GM18861 (cell line): Measurements from ENCODE around the gene SPAG9.
A peak's percentile ranks its signal among the peaks of the same experiment; 100 is the strongest.
"Not testable (repeated sequence)": the region's sequence is repeated elsewhere in the genome, so short reads cannot be mapped to it uniquely, and the experiment has no call there.

Experiments
- ATAC-seq: cut with Tn5 transposase; IDR thresholded peaks from one replicate; pipeline ENCODE4 v1.9.1; 2021; ENCODE audit not compliant: unreplicated experiment

SPAG9 gene

DNA sequence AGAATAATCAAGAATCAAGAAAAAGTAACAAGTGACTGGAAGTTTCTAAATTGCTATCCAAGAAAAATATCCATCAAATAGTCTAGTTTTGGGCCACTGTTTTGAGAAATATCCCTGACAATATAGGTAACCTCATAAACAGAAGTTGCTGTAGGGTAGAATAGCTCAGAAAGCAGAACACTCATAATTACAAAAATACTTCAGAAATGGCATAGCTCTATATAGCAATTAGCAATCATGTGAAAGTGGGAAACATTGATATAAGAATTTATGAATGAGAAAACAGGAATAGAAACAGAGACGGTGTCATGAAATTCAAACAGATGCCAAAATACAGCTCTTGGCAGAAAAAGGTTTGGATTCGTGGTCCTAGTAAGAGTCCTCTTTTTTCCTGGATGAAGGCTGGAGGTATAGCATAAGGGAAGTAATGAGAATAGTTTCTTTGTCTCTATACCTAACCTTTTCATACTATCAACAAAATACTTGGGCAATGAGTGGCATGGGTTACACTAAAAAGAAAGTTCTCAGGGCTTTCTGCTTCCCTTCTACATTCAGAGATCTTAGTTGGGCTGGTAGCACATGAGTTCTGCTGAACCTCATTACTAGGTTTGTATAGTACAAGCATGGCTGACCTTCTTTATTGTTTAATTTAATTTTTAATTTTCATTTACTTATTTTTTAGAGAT is 33.5 kb downstream of the SPAG9 start:
- no peak for ATAC-seq

DNA sequence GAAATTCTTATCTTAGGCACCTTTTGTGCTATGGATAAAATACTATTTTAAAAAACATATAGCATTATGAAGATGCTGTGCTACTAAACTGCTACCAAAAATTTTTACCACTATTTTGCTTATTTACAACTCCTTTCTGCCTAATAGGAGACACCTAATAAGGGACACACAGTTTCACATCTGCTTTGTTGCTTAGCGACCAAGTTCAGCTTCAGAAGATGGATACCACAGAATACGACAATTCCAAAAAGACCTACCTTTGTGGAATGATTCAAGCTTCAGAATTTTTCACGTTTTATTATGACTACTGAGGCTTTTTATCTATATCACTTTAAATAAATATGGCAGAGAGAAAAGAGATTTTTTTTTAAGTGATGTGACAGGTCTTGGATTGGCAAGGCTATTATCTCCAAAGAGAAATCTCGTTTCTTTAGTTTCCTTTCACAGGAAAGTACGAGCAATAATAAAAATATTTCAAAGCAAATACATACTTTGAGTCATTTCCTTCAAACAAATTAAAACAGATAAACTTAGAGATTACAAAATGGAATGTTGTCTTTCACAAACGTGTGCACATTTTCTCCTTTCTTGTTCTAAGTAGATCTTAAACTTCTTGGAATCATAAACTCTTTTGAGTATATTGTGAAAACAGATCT is 35.4 kb downstream of the SPAG9 start:
- no peak for ATAC-seq

GRCh38 chr17:51083981-51084380 is 36.7 kb downstream of the SPAG9 start:
- no peak for ATAC-seq

DNA sequence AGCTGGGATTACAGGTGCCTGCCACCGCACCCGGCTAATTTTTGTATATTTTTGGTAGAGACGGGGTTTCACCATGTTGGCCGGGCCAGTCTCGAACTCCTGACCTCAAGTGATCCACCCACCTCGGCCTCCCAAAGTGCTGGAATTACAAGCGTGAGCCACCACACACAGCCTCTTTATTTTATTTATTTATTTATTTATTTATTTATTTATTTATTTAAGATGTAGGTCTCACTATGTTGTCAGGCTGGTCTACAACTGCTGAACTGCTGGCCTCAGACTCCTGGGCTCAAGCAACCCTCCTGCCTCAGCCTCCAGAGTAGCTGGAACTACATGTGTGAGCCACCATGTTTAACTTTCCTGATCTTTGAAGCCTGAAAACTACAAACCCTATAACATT is 37.3 kb downstream of the SPAG9 start:
- ATAC-seq, result not testable (repeated sequence)

DNA sequence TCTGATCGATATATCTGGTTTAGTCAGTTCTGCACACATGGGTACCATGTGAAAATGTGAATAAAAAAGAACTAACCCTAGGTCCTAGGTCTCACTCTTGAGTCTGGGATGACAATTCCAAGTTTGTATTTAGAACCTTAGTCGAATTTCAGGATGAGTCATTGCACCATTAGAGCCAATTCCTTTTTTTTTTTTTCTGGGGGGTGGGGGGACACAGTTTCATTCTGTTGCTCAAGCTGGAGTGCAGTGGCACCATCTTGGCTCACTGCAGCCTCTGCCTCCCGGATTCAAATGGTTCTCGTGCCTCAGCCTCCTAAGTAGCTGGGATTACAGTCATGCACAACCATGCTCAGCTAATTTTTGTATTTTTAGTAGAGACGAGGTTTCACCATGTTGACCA is 41.6 kb downstream of the SPAG9 start:
- ATAC-seq, result no peak

GRCh38 chr17:51078009-51078592 is 42.6 kb downstream of the SPAG9 start:
- no peak for ATAC-seq

DNA sequence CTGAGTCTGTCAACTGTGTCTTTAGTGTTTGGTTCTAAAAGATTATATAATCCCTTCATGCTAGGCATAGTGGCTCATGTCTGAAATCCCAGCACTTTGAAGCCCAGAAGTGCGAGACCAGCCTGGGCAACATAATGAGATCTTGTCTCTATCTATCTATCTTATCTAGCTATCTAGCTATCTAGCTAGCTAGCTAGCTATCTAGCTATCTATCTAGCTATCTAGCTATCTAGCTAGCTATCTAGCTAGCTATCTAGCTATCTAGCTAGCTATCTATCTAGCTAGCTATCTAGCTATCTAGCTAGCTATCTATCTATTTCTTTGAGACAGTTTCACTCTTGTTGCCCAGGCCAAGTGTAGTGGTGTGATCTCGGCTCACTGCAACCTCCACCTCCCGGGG is 43.8 kb downstream of the SPAG9 start:
- ATAC-seq, result no peak

DNA sequence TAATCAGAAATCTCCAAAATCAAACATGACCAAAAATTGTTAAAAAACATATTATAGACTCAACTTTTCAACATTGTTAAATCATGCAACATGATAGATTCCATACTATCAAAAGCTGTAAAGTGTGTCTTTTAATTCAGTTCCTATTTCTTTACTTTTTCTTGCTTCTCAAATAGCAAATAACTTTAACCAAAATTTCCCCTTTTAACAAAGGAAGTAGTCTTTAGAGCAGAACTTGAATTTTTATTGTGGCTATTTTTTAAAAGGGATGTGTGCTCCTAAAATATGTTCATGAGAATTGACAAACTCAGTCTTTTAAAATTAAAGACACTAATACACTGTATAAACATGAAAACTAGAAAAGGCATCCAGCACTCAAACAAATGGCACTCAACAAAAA is 49.1 kb downstream of the SPAG9 start:
- no peak for ATAC-seq

GRCh38 chr17:51065466-51065865 is 55.2 kb downstream of the SPAG9 start:
- no peak for ATAC-seq

- ATAC-seq, result no peak
These were observed 56.5 kb downstream of the SPAG9 start for GRCh38 chr17:51064061-51064735.

- no peak for ATAC-seq
These were observed 60.3 kb downstream of the SPAG9 start for GRCh38 chr17:51060396-51060795.

- ATAC-seq, result no peak
These were observed 60.9 kb downstream of the SPAG9 start for GRCh38 chr17:51059781-51060180.

DNA sequence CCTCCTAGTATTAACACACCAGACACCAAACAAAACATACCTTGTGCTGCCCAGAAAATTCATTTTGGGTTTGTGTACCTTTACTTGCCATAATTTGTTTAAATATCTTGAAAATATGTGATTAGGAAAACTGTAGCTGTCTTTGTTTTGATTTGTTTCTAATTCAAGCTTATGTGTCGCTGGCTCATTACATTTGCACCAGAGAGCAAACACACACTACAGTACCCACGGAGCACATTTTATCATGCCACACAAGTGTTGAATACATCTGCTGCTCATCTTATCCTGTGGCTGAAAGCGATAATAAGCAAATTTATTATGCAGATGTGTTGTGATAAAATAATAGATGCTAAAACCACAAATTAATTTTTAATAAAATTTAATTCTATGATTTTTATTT is 63.1 kb downstream of the SPAG9 start:
- ATAC-seq, result no peak

GRCh38 chr17:51056813-51057510 is 63.7 kb downstream of the SPAG9 start:
- no peak for ATAC-seq

DNA sequence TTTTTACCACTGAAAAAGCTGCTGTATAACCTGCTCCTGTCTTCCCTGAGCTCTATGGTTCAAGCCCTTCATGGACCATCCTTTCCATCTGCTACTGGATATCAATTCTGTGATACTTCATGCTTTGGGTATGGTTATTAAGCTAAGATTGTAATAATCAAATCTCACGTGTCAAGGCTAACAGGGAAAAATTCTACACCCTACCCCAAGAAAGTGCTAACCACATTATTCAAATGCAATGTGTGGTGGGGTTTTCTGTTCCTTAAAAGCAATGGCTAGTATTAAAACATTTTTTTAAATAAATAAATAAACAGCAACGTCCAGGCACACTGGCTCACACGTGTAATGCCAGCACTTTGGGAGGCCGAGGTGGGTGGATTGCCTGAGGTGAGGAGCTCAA is 65.9 kb downstream of the SPAG9 start:
- no peak for ATAC-seq

DNA sequence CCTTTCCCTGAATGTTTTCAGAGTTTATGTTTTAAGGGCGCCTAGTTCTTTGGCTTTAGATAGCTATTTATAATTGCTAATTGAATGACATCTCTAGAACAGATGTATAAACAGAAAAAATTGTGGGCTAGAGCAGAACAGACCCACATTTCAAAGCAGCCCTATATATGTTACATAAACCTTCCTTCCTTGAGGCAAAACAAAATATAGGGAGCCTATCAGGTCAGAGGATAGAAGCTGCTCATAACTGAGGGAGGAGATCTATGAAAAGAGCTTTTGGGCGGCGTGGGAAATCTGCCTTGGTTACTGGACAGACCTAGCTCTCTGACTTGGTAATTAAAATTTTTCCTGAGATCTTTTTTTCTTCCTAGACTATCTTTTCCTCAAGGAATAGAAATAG is 68.4 kb downstream of the SPAG9 start:
- no peak for ATAC-seq

- ATAC-seq, result peak; percentile 85
These were observed 70.2 kb downstream of the SPAG9 start for GRCh38 chr17:51050291-51051033.

DNA sequence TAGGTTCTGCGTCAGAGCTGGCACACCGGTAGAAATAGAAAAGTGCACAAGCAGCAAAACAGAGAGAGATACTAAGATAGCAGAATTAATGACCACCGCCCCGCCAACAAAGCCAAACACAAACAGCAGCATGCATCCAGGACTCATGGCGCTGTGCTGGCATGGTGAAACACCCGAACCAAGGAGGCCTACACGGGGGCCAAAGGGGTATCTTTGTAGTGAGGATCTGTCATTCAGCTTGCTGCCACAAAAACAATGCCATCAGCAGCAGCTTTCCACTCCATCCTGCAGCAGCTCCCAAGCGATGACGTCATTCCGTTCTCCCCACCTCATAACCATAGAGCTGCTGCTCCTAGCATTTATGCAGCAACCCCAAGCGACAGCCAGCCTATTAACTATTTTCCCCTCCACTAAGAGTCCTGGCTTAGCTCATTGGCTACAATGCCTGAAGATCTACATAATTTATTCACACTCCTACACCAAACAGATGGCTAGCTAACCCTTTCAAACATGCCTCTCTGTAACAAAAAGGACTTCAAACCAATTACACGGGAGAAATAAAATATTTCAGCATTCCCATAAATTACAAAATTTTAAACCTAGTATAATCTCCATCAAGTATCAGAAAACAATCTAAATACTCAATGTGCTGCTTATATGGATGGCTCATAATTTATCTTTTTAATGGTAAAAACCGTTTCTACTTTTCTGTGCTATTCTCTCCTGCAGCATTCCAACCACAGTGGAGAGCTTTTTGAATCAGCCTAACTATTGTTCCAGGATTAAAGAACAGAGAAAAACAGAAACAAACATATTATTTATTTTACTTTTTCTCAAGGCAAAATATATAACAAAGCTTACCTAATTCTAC is 73.9 kb downstream of the SPAG9 start:
- no peak for ATAC-seq

- no peak for ATAC-seq
These were observed 74.6 kb downstream of the SPAG9 start for GRCh38 chr17:51046046-51046445.

- no peak for ATAC-seq
These were observed 75.0 kb downstream of the SPAG9 start for GRCh38 chr17:51045621-51046020.
